CD4-positive, alpha-beta T cell treated with Interleukin-17A for 4 hours (primary cell): ENCODE results near the gene ADK.
A peak's percentile ranks its signal among the peaks of the same experiment; 100 is the strongest.

Experiments
- DNase-seq: peaks from one replicate; pipeline ENCODE4 v3.0.0-alpha.2; 2020; ENCODE audit warnings: mixed read lengths

The ADK gene

GRCh38 chr10:74150204-74150989, 624 bp upstream of the ADK start, which contains the start of gene AP3M1:
AP3M1 (minus strand) TSS chr10:74150828; CDS start chr10:74138379, 12,449 bp downstream.
- DNase-seq, result peak; percentile 87

- no peak for DNase-seq
These were observed 1.1 kb downstream of the ADK start for GRCh38 chr10:74151879-74152722.

- no peak for DNase-seq
These were observed 2.1 kb downstream of the ADK start for GRCh38 chr10:74153123-74153522.

- DNase-seq, result no peak
These were observed 2.7 kb downstream of the ADK start for GRCh38 chr10:74153676-74154075.

GRCh38 chr10:74156919-74157289, 5.9 kb downstream of the ADK start:
- no peak for DNase-seq

GRCh38 chr10:74160013-74160412, 9.0 kb downstream of the ADK start:
- DNase-seq, result no peak

- no peak for DNase-seq
These were observed 12.5 kb downstream of the ADK start for GRCh38 chr10:74163319-74164068.

GRCh38 chr10:74164716-74165529, 13.9 kb downstream of the ADK start:
- no peak for DNase-seq

- DNase-seq, result no peak
These were observed 14.5 kb downstream of the ADK start for GRCh38 chr10:74165530-74165901.

- DNase-seq, result no peak
These were observed 16.4 kb downstream of the ADK start for GRCh38 chr10:74167443-74167842.

- DNase-seq, result no peak
These were observed 20.6 kb downstream of the ADK start for GRCh38 chr10:74171625-74172024.

GRCh38 chr10:74174521-74174920, 23.5 kb downstream of the ADK start:
- no peak for DNase-seq

- DNase-seq, result no peak
These were observed 24.7 kb downstream of the ADK start for GRCh38 chr10:74175510-74176379.

- DNase-seq, result peak; percentile 97
These were observed 25.5 kb downstream of the ADK start for GRCh38 chr10:74176380-74177139.

GRCh38 chr10:74177140-74177677, 26.2 kb downstream of the ADK start:
- DNase-seq, result peak; percentile 58

GRCh38 chr10:74178042-74178791, 27.2 kb downstream of the ADK start:
- DNase-seq, result no peak

- no peak for DNase-seq
These were observed 28.2 kb downstream of the ADK start for GRCh38 chr10:74179111-74179710.

- no peak for DNase-seq
These were observed 35.7 kb downstream of the ADK start for GRCh38 chr10:74186678-74187077.

- no peak for DNase-seq
These were observed 36.2 kb downstream of the ADK start for GRCh38 chr10:74187237-74187636.
